HEK293 (cell line): ENCODE measurements around the gene TIA1.

Experiments
- ATF2 ChIP-seq: fragments of 450-650 bp; formaldehyde crosslinking; IDR thresholded peaks from 2 replicates; pipeline ENCODE4 v1.5.1; 2016; ENCODE audit warnings: missing biosample characterization, missing genetic modification characterization, low read depth
- BCL11B ChIP-seq: fragments of 450-650 bp; formaldehyde crosslinking; IDR thresholded peaks from 2 replicates; pipeline ENCODE4 v1.5.1; 2016; ENCODE audit warnings: low read depth, missing biosample characterization, missing genetic modification characterization
- IKZF3 ChIP-seq: fragments of 450-650 bp; IDR thresholded peaks from 2 replicates; pipeline ENCODE4 v1.5.0; 2018; ENCODE audit warnings: missing biosample characterization, mild to moderate bottlenecking, missing genetic modification characterization, moderate library complexity
- KLF16 ChIP-seq: fragments of 450-650 bp; formaldehyde crosslinking; IDR thresholded peaks from 2 replicates; pipeline ENCODE4 v1.5.1; 2017; ENCODE audit warnings: missing biosample characterization, missing genetic modification characterization
- KLF8 ChIP-seq: fragments of 450-650 bp; formaldehyde crosslinking; IDR thresholded peaks from 2 replicates; pipeline ENCODE4 v1.5.1; 2016; ENCODE audit warnings: missing biosample characterization, missing genetic modification characterization
- PRDM1 ChIP-seq: fragments of 450-650 bp; formaldehyde crosslinking; IDR thresholded peaks from 2 replicates; pipeline ENCODE4; 2016; ENCODE audit warnings: missing biosample characterization, missing genetic modification characterization
- SP7 ChIP-seq: fragments of 450-650 bp; formaldehyde crosslinking; IDR thresholded peaks from 2 replicates; pipeline ENCODE4 v1.5.1; 2016; ENCODE audit warnings: missing biosample characterization, missing genetic modification characterization
- ZBTB26 ChIP-seq: fragments of 450-650 bp; formaldehyde crosslinking; optimal IDR thresholded peaks from 2 replicates; pipeline ENCODE3; 2016; ENCODE audit warnings: missing biosample characterization, mild to moderate bottlenecking, missing genetic modification characterization
- ZEB2 ChIP-seq: fragments of 450-650 bp; formaldehyde crosslinking; IDR thresholded peaks from 2 replicates; pipeline ENCODE4 v1.5.1; 2016; ENCODE audit warnings: missing biosample characterization, missing genetic modification characterization
- ZFP3 ChIP-seq: fragments of 450-650 bp; formaldehyde crosslinking; IDR thresholded peaks from 2 replicates; pipeline ENCODE4 v1.5.1; 2016; ENCODE audit warnings: low read depth, missing biosample characterization, missing genetic modification characterization
- ZNF10 ChIP-seq: fragments of 450-650 bp; formaldehyde crosslinking; IDR thresholded peaks from 2 replicates; pipeline ENCODE4 v1.5.1; 2017; ENCODE audit warnings: missing biosample characterization, missing genetic modification characterization
- ZNF121 ChIP-seq: fragments of 450-650 bp; formaldehyde crosslinking; IDR thresholded peaks from 2 replicates; pipeline ENCODE4 v1.5.1; 2016; ENCODE audit warnings: missing biosample characterization, missing genetic modification characterization
- ZNF132 ChIP-seq: fragments of 450-650 bp; formaldehyde crosslinking; IDR thresholded peaks from 2 replicates; pipeline ENCODE4 v1.5.1; 2017; ENCODE audit warnings: missing biosample characterization, missing genetic modification characterization, borderline replicate concordance
- ZNF16 ChIP-seq: fragments of 450-650 bp; formaldehyde crosslinking; IDR thresholded peaks from 2 replicates; pipeline ENCODE4 v1.5.1; 2016; ENCODE audit warnings: low read depth, missing biosample characterization, missing genetic modification characterization
- ZNF19 ChIP-seq: fragments of 450-650 bp; formaldehyde crosslinking; IDR thresholded peaks from 2 replicates; pipeline ENCODE4; 2016; ENCODE audit warnings: missing biosample characterization, missing genetic modification characterization, low read depth
- ZNF2 ChIP-seq: fragments of 450-650 bp; formaldehyde crosslinking; IDR thresholded peaks from 2 replicates; pipeline ENCODE4 v1.5.1; 2016; ENCODE audit warnings: missing biosample characterization, missing genetic modification characterization
- ZNF24 ChIP-seq: fragments of 450-650 bp; formaldehyde crosslinking; IDR thresholded peaks from 2 replicates; pipeline ENCODE4 v1.5.1; 2016; ENCODE audit warnings: missing biosample characterization, missing genetic modification characterization
- ZNF248 ChIP-seq: fragments of 450-650 bp; formaldehyde crosslinking; IDR thresholded peaks from 2 replicates; pipeline ENCODE4 v1.5.1; 2017; ENCODE audit warnings: missing biosample characterization, missing genetic modification characterization
- ZNF362 ChIP-seq: fragments of 450-650 bp; formaldehyde crosslinking; IDR thresholded peaks from 2 replicates; pipeline ENCODE4 v1.5.1; 2016; ENCODE audit warnings: missing biosample characterization, missing genetic modification characterization
- ZNF37A ChIP-seq: fragments of 450-650 bp; IDR thresholded peaks from 2 replicates; pipeline ENCODE4 v1.5.1; 2018; ENCODE audit warnings: missing biosample characterization, missing genetic modification characterization
- ZNF449 ChIP-seq: fragments of 450-650 bp; formaldehyde crosslinking; IDR thresholded peaks from 2 replicates; pipeline ENCODE4 v1.5.1; 2017; ENCODE audit warnings: missing biosample characterization, mild to moderate bottlenecking, missing genetic modification characterization, moderate library complexity
- ZNF518A ChIP-seq: fragments of 450-650 bp; formaldehyde crosslinking; conservative IDR thresholded peaks from 2 replicates; pipeline ENCODE4 v1.5.1; 2016; ENCODE audit warnings: low read depth, missing biosample characterization, missing genetic modification characterization
- ZNF529 ChIP-seq: fragments of 450-650 bp; formaldehyde crosslinking; IDR thresholded peaks from 2 replicates; pipeline ENCODE4 v1.5.1; 2017; ENCODE audit warnings: missing genetic modification characterization, missing biosample characterization; ENCODE audit not compliant: insufficient replicate concordance
- ZNF626 ChIP-seq: fragments of 450-650 bp; sonication (Bioruptor Pico); formaldehyde crosslinking; IDR thresholded peaks from 2 replicates; pipeline ENCODE4 v1.5.1; 2018; ENCODE audit warnings: missing biosample characterization, missing genetic modification characterization, inconsistent platforms
- ZNF76 ChIP-seq: fragments of 450-650 bp; formaldehyde crosslinking; IDR thresholded peaks from 2 replicates; pipeline ENCODE4; 2016; ENCODE audit warnings: low read depth, missing biosample characterization, missing genetic modification characterization, borderline replicate concordance
- ZNF830 ChIP-seq: fragments of 450-650 bp; IDR thresholded peaks from 2 replicates; pipeline ENCODE4 v1.5.0; 2018; ENCODE audit warnings: missing biosample characterization, missing genetic modification characterization, low read depth, mild to moderate bottlenecking, moderate library complexity
- ZNF843 ChIP-seq: fragments of 450-650 bp; formaldehyde crosslinking; IDR thresholded peaks from 2 replicates; pipeline ENCODE4 v1.5.1; 2016; ENCODE audit warnings: missing biosample characterization, missing genetic modification characterization
- ZSCAN16 ChIP-seq: fragments of 450-650 bp; formaldehyde crosslinking; IDR thresholded peaks from 2 replicates; pipeline ENCODE4 v1.5.1; 2016; ENCODE audit warnings: missing biosample characterization, missing genetic modification characterization
- ZSCAN4 ChIP-seq: fragments of 450-650 bp; formaldehyde crosslinking; IDR thresholded peaks from 2 replicates; pipeline ENCODE4 v1.5.1; 2017; ENCODE audit warnings: missing biosample characterization, missing genetic modification characterization

Gene TIA1

GRCh38 chr2:70248181-70248847, at the start of gene TIA1 (continued):
- TF ChIP-seq ZNF16 (tag by site-specific recombination), result no peak
- 0 out of 2 replicates have a peak, but pooled peaks have one; percentile 38 for TF ChIP-seq IKZF3
- no peak for TF ChIP-seq ZNF626
- TF ChIP-seq SP7, result no peak; the same call in 1 of the 2 replicates
- peak; percentile 25 for TF ChIP-seq PRDM1 (tag by site-specific recombination)
- TF ChIP-seq KLF16 (tag by site-specific recombination), result peak; percentile 80
- no peak; the same call in 1 of the 2 replicates for TF ChIP-seq ZNF2 (tag by site-specific recombination)
- TF ChIP-seq ATF2 (tag by site-specific recombination), result no peak
- no peak for TF ChIP-seq ZNF248 (tag by site-specific recombination)
- no peak for TF ChIP-seq ZEB2
- TF ChIP-seq ZNF518A (tag by site-specific recombination), result no peak
- TF ChIP-seq ZNF830 (tag by site-specific recombination), result no peak
- no peak for TF ChIP-seq ZNF10 (tag by site-specific recombination)
- no peak for TF ChIP-seq ZNF843 (tag by site-specific recombination)
- TF ChIP-seq ZSCAN4 (tag by site-specific recombination), result no peak
- no peak for TF ChIP-seq ZNF76 (tag by site-specific recombination)
- TF ChIP-seq ZFP3, result no peak
- TF ChIP-seq ZNF449 (tag by site-specific recombination), result no peak
- no peak for TF ChIP-seq ZNF362 (tag by site-specific recombination)
- TF ChIP-seq BCL11B (tag by site-specific recombination), result 0 out of 2 replicates have a peak, but pooled peaks have one; percentile 53
- no peak for TF ChIP-seq ZNF529 (tag by site-specific recombination)
- TF ChIP-seq ZNF19, result no peak
- TF ChIP-seq ZNF37A, result no peak
- TF ChIP-seq ZSCAN16 (tag by site-specific recombination), result no peak
- TF ChIP-seq KLF8 (tag by site-specific recombination), result 0 out of 2 replicates have a peak, but pooled peaks have one; percentile 13
- TF ChIP-seq ZBTB26 (tag by site-specific recombination), result peak; percentile 26
- 0 out of 2 replicates have a peak, but pooled peaks have one; percentile 14 for TF ChIP-seq ZNF24 (tag by site-specific recombination)
- TF ChIP-seq ZNF121 (tag by site-specific recombination), result no peak
- TF ChIP-seq ZNF132 (tag by site-specific recombination), result no peak
